Measurements from ENCODE around the gene TMEM269. TPM values are rescaled to one million over a fixed set of nuclear protein-coding genes. Genes with fewer than 3 reads are reported as not detected.

Gene TMEM269
- total RNA-seq, 1 donor from 2014 or later, result 0.67 TPM

GRCh38 chr1:42767510-42768000 is 17.2 kb upstream of the TMEM269 start:
- Mint-ChIP-seq H3K27ac (ENCODE audit: unreplicated experiment) (peak overlapping the region; percentile 85), H3K4me1 (ENCODE audit: unreplicated experiment) (peaks cover 27% of the 10 kb centered on the region), H3K4me3 (ENCODE audit: unreplicated experiment) (no peak overlapping the region), H3K36me3 (ENCODE audit: unreplicated experiment) (peaks cover 9% of the 10 kb centered on the region), H3K27me3 (ENCODE audit: unreplicated experiment) (no peaks in the 10 kb centered on the region), H3K9me3 (ENCODE audit: unreplicated experiment) (no peaks in the 10 kb centered on the region)
- TF ChIP-seq, protein P1, sequence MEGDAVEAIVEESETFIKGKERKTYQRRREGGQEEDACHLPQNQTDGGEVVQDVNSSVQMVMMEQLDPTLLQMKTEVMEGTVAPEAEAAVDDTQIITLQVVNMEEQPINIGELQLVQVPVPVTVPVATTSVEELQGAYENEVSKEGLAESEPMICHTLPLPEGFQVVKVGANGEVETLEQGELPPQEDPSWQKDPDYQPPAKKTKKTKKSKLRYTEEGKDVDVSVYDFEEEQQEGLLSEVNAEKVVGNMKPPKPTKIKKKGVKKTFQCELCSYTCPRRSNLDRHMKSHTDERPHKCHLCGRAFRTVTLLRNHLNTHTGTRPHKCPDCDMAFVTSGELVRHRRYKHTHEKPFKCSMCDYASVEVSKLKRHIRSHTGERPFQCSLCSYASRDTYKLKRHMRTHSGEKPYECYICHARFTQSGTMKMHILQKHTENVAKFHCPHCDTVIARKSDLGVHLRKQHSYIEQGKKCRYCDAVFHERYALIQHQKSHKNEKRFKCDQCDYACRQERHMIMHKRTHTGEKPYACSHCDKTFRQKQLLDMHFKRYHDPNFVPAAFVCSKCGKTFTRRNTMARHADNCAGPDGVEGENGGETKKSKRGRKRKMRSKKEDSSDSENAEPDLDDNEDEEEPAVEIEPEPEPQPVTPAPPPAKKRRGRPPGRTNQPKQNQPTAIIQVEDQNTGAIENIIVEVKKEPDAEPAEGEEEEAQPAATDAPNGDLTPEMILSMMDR (IDR thresholded peaks at IDR 0.05), result no peak
- no peak for DNase-seq (ENCODE audit: extremely low spot score, unreplicated experiment)

DNA sequence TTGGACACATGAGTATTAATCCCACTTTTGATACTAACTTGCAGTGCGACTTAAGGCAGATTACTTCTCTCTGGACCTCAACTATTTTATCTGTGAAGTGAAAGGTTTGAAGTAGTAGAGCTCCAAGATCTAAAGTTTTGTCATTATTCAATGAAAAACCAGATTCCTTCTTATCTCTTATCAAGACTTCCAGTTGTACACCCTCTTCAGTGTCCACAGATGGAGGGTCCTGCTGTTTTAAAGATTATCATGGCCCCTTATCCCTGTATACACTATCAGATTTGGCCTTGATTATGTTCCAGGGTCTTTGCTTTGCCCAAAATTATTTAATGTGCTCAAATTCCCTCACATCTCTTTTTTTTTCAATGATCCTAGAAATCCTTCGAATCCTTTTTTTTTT is 16.6 kb upstream of the TMEM269 start:
- TF ChIP-seq, protein P1 (IDR thresholded peaks at IDR 0.05), result no peak

DNA sequence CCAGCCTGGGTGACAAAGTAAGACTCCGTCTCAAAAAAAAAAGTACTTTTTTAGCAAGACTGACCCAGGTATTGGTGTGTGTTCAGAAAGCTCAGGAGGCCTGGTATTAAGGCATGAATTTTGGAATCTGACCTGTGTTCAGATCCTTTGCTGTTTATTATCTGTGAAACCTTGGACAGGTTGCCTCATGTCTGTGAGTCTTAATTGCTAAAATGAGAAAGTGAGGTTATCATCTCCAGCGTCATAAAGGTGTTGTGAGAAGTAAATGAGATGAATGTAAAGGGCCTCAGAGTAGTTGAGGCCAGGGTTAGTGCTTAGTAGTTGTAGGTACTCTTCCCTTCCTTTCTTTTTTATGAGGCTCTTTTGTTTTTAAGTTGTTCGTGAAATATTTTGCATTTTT is 15.0 kb upstream of the TMEM269 start:
- TF ChIP-seq, protein P1 (IDR thresholded peaks at IDR 0.05), result no peak
- peaks cover 14% of the 10 kb centered on the region for H3K36me3 Mint-ChIP-seq (ENCODE audit: unreplicated experiment)
- H3K4me3 Mint-ChIP-seq (ENCODE audit: unreplicated experiment), result peak overlapping the region; percentile 30

More for the DNA sequence above, 16.6 kb upstream of the TMEM269 start:
- no peaks in the 10 kb centered on the region for H3K9me3 Mint-ChIP-seq (ENCODE audit: unreplicated experiment)
- peaks cover 27% of the 10 kb centered on the region for H3K4me1 Mint-ChIP-seq (ENCODE audit: unreplicated experiment)
- DNase-seq (ENCODE audit: extremely low spot score, unreplicated experiment), result no peak
- peak overlapping the region; percentile 85 for H3K27ac Mint-ChIP-seq (ENCODE audit: unreplicated experiment)
- no peaks in the 10 kb centered on the region for H3K27me3 Mint-ChIP-seq (ENCODE audit: unreplicated experiment)
- no peak overlapping the region for H3K4me3 Mint-ChIP-seq (ENCODE audit: unreplicated experiment)
- H3K36me3 Mint-ChIP-seq (ENCODE audit: unreplicated experiment), result peaks cover 9% of the 10 kb centered on the region

DNA sequence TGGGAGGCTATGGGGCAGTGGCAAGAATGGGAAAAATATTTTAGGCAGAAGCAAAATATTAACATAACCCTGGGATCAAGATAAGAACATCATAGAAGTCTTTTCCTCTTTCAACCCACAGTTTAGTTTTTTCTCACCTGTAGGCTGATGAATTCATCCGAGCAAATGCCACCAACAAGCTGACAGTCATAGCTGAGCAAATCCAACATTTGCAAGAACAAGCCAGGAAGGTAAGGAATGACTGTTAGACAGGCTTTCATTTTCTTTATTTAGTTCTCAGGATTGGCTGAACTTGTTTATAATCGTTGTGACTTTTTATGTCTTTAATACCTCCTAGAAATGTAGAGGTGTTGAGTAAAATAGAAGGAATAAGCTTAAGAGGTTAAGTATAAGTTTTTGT is 11.4 kb upstream of the TMEM269 start:
- TF ChIP-seq, protein P1 (IDR thresholded peaks at IDR 0.05), result no peak
- Mint-ChIP-seq H3K9me3 (ENCODE audit: unreplicated experiment) (no peaks in the 10 kb centered on the region), H3K4me1 (ENCODE audit: unreplicated experiment) (peaks cover 15% of the 10 kb centered on the region), H3K36me3 (ENCODE audit: unreplicated experiment) (peaks cover 41% of the 10 kb centered on the region), H3K27ac (ENCODE audit: unreplicated experiment) (no peak overlapping the region), H3K4me3 (ENCODE audit: unreplicated experiment) (no peak overlapping the region), H3K27me3 (ENCODE audit: unreplicated experiment) (no peaks in the 10 kb centered on the region)
- no peak for DNase-seq (ENCODE audit: extremely low spot score, unreplicated experiment)

More for the DNA sequence above, 15.0 kb upstream of the TMEM269 start:
- Mint-ChIP-seq H3K9me3 (ENCODE audit: unreplicated experiment) (no peaks in the 10 kb centered on the region), H3K27ac (ENCODE audit: unreplicated experiment) (no peak overlapping the region), H3K4me1 (ENCODE audit: unreplicated experiment) (peaks cover 23% of the 10 kb centered on the region), H3K27me3 (ENCODE audit: unreplicated experiment) (no peaks in the 10 kb centered on the region)
- DNase-seq (ENCODE audit: extremely low spot score, unreplicated experiment), result no peak

- DNase-seq (ENCODE audit: extremely low spot score, unreplicated experiment), result no peak
- TF ChIP-seq, protein P1 (IDR thresholded peaks at IDR 0.05), result no peak
- peaks cover 9% of the 10 kb centered on the region for H3K4me1 Mint-ChIP-seq (ENCODE audit: unreplicated experiment)
Measured at GRCh38 chr1:42774928-42775526, 9.8 kb upstream of the TMEM269 start.

More at GRCh38 chr1:42774928-42775526, 9.8 kb upstream of the TMEM269 start:
- Mint-ChIP-seq H3K4me3 (ENCODE audit: unreplicated experiment) (no peak overlapping the region), H3K36me3 (ENCODE audit: unreplicated experiment) (peaks cover 41% of the 10 kb centered on the region), H3K27ac (ENCODE audit: unreplicated experiment) (no peak overlapping the region), H3K27me3 (ENCODE audit: unreplicated experiment) (no peaks in the 10 kb centered on the region), H3K9me3 (ENCODE audit: unreplicated experiment) (no peaks in the 10 kb centered on the region)

Measured in osteocyte (in vitro differentiated cells).